BJ (cell line): ENCODE data around the gene PLA2G5. TPM values are rescaled to one million over a fixed set of nuclear protein-coding genes. Genes with fewer than 3 reads are reported as not detected.

Source experiments
- CTCF ChIA-PET: fragments of 350-600 bp; formaldehyde crosslinking; extraction: SDS; loops from one replicate; lab custom pipeline; 2021; ENCODE audit warnings: antibody characterized with exemption, inconsistent platforms; lab: Yijun Ruan, JAX
- POLR2A ChIA-PET: fragments of 300-600 bp; sonication (Branson Sonifier 250); formaldehyde crosslinking; extraction: SDS; loops from one replicate; lab custom pipeline; 2021; ENCODE audit warnings: antibody characterized with exemption; lab: Charles Lee
- DNase-seq: peaks from one replicate; pipeline ENCODE4 v3.0.0-alpha.2; 2011; ENCODE audit warnings: low read depth
- H3K27me3 ChIP-seq: 2 replicates; pipeline ENCODE4 v1.6.0; 2011; ENCODE audit warnings: low read length; ENCODE audit not compliant: control insufficient read depth, insufficient read depth
- H3K36me3 ChIP-seq: 2 replicates; pipeline ENCODE4 v1.5.1; 2011; ENCODE audit warnings: low read length; ENCODE audit not compliant: control insufficient read depth, insufficient read depth
- H3K4me3 ChIP-seq: 2 replicates; pipeline ENCODE4 v1.5.1; 2011; ENCODE audit warnings: low read depth, mild to moderate bottlenecking, control low read depth, low read length
- CTCF ChIP-seq: IDR thresholded peaks from 2 replicates; pipeline ENCODE4 v1.5.1; 2011; ENCODE audit warnings: low read depth, mild to moderate bottlenecking, control low read depth, inconsistent platforms, low read length, moderate library complexity; ENCODE audit not compliant: insufficient read depth
- polyA plus RNA-seq: library from polyadenylated mRNA; depleted of rRNA; stranded (reverse); fragments of >200 nt; gene quantifications from 2 replicates; pipeline ENCODE4 v1.2.3, GENCODE V29; 2011

PLA2G5 gene
- polyA plus RNA-seq, 1 experiment = not detected

DNA sequence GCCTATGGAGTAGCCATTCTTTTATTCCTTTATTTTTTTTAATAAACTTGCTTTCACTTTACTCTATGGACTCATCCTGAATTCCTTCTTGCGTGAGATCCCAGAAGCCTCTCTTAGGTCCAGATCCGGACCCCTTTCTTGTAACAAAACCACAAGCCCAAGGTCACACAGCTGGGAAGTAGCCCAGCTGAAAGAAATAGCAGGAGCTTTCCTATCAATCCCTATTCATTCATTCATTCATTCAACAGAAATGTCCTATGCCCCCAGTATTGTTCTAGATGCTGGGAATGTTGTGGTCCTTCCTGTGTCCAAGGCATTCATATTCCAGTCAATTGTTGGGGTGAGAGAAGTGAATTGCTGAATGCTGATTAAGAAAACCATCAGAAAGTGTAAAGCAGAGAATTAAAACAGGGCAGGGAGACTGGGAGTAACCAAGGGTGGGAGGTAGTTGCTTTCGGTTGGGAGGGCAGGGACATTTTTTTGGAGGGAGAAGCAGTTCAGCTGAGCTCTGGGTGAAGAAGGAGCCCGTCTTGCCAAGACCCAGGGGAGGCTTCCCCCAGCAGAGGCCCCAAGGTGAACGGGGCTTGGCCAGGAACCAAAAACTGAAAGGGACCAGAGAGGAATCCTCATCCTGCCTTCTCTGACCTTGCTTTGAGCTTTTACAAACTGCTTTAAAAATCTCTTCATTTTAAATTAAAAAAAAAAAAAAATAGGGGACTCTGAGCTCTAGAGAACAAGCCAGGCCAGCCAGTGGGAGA lies 38.6 kb downstream of the PLA2G5 start:
- ChIA-PET POLR2A (no interaction called here), CTCF (interaction anchor here (0.5 to 1.0 kb wide), 2 partner anchors 8 kb away, joined by 3 to 5 read pairs; no protein-coding TSS in a partner anchor)
- Histone ChIP-seq H3K4me3 (no peak overlapping the region), H3K27me3 (peaks cover 1% of the 10 kb centered on the region; the same call in 1 of the 2 replicates), H3K36me3 (no peaks in the 10 kb centered on the region)
- DNase-seq = no peak
- TF ChIP-seq CTCF = no peak

DNA sequence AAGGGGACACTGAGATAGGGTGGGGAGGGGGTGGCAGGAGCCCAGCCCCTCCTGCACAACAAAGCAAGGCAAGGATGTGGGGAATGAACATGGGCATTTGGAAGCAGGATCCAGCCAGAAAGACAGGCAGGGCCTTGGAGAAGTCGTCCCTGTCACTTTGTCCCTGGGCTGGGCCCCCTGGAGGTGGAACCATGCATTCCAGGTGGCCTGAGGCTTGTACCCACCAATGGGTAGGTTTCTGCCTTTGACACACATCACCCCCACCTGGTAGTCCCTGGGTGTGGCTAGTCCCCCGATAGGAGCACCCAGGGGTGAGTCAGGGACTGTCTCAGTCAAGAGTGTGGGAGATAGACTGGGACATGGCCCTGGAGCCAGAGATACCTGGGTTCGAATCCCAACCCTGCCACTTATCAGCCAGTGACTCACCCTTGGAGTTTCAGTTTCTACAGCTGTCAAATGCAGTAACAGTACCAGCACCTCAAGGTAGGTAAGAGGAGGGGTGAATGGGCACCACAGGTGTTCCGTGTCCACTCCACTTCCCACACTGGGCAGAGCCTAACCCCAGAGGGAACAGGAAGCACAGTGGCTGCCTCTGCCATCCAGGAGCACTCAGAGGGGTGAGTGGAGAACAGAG lies 39.3 kb downstream of the PLA2G5 start:
- TF ChIP-seq CTCF = no peak
- Histone ChIP-seq H3K36me3 (no peaks in the 10 kb centered on the region), H3K27me3 (peaks cover 3% of the 10 kb centered on the region; the same call in 1 of the 2 replicates), H3K4me3 (no peak overlapping the region)
- ChIA-PET CTCF (interaction anchor here (1.0 kb wide), 1 partner anchor 9 kb away, joined by 5 read pairs; no protein-coding TSS in a partner anchor), POLR2A (no interaction called here)
- no peak for DNase-seq

DNA sequence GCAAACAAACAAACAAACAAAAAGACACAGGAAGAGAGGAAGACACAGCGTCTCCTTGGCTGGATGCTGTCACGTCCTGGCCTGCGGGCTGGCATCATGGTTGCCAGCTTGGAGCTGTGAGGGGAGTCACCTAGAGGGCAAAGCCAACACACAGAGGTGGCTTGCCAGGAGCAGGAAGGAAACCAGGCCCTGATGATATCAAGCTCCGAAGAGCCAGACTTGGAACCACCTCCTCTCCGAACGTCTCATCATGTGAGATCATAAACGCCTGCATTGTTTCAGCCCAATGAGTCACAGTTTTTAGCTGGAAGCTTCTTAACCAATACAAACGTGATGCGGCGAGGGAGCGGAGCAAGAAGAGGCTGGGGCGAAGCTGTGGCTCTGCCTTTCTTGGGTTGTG lies 40.7 kb downstream of the PLA2G5 start:
- peaks cover 3% of the 10 kb centered on the region; the same call in 1 of the 2 replicates for H3K27me3 ChIP-seq
- H3K36me3 ChIP-seq = no peaks in the 10 kb centered on the region
- ChIA-PET CTCF (interaction anchor here (1.4 kb wide), 1 partner anchor 9 kb away, joined by 3 read pairs; no protein-coding TSS in a partner anchor), POLR2A (no interaction called here)
- DNase-seq = no peak
- TF ChIP-seq CTCF = no peak
- no peak overlapping the region for H3K4me3 ChIP-seq

DNA sequence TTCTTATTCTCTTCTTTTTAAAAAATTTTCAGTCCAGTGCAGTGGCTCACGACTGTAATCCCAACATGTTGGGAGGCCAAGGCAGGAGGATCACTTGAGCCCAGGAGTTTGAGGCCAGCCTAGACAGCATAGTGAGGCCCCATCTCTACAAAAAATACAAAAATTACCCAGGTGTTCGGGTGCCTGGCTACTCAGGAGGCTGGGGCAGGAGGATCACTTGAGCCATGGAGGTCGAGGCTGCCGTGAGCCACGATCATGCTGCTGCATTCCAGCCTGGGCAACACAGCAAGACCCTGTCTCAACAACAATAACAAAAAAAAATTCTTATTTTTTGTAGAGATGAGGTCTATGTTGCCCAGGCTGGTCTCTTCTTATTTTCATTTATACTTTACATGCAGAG lies 41.5 kb downstream of the PLA2G5 start:
- no peak for TF ChIP-seq CTCF
- POLR2A ChIA-PET = no interaction called here
- Histone ChIP-seq H3K36me3 (no peaks in the 10 kb centered on the region), H3K27me3 (peaks cover 3% of the 10 kb centered on the region; the same call in 1 of the 2 replicates), H3K4me3 (no peak overlapping the region)
- CTCF ChIA-PET = no interaction called here
- no peak for DNase-seq

DNA sequence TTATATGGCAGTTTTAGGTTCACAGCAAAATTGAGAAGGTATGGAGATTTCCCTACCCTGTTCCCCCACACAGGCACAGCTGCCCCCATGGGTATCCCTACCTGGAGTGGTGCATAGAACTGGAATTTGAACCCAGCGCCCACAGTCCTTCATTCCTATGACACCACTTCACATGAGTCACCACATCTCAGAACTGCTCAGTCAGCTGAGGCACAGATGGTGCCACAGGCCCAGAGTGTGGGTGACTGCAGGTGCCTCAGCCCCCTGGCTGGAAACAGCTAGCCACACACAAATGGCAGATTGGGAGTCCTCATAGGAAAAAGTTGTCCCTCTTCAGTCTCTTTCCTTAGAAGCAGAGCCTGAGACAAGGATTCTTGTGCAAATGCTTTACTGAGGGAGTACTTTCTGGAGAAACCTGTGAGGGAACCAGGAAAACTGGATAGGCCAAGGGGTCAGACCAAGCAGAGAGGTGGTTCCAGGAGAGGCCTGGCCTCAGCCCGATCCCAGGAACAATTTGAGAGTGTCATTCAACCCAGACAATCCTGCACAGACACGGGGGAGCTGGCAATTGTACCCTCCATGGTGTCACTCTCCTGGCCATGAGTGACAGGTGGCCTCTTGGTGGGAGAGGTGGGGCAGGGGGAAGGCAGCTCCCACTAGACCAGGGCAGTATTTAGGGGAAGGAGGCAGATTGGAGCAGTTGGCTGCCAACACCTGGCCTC lies 42.4 kb downstream of the PLA2G5 start:
- CTCF ChIA-PET = no interaction called here

More for the DNA sequence above, 42.4 kb downstream of the PLA2G5 start:
- no peak for TF ChIP-seq CTCF
- no peak for DNase-seq
- H3K36me3 ChIP-seq = no peaks in the 10 kb centered on the region
- H3K27me3 ChIP-seq = peaks cover 3% of the 10 kb centered on the region; the same call in 1 of the 2 replicates
- no peak overlapping the region for H3K4me3 ChIP-seq
- POLR2A ChIA-PET = no interaction called here
